DMS153 (cell line): Measurements from ENCODE around the gene GABRG3.

Experiments used
- DNase-seq: peaks from one replicate; lab custom pipeline; 2025; lab: John Stamatoyannopoulos, UW

Gene GABRG3

GRCh38 chr15:26970712-26971210 lies at the start of gene GABRG3:
GABRG3 (plus strand) TSS chr15:26971181.
- peak; percentile 4 for DNase-seq

- no peak for DNase-seq
These were observed 49.5 kb upstream of the GABRG3 start for GRCh38 chr15:26921433-26921832.

GRCh38 chr15:26926081-26926480 lies 44.9 kb upstream of the GABRG3 start:
- DNase-seq: no peak

GRCh38 chr15:26928051-26928450 lies 42.9 kb upstream of the GABRG3 start:
- no peak for DNase-seq

- no peak for DNase-seq
These were observed 41.4 kb upstream of the GABRG3 start for GRCh38 chr15:26929588-26929987.

GRCh38 chr15:26934848-26935247 lies 36.1 kb upstream of the GABRG3 start:
- no peak for DNase-seq

- DNase-seq: no peak
These were observed 35.7 kb upstream of the GABRG3 start for GRCh38 chr15:26935322-26935721.

- no peak for DNase-seq
These were observed 34.5 kb upstream of the GABRG3 start for GRCh38 chr15:26936502-26936901.

- no peak for DNase-seq
These were observed 33.8 kb upstream of the GABRG3 start for GRCh38 chr15:26937134-26937533.

GRCh38 chr15:26939398-26939797 lies 31.6 kb upstream of the GABRG3 start:
- DNase-seq: no peak

- no peak for DNase-seq
These were observed 29.5 kb upstream of the GABRG3 start for GRCh38 chr15:26941489-26941888.

- DNase-seq: no peak
These were observed 27.1 kb upstream of the GABRG3 start for GRCh38 chr15:26943866-26944265.

- DNase-seq: no peak
These were observed 25.9 kb upstream of the GABRG3 start for GRCh38 chr15:26945046-26945445.

GRCh38 chr15:26950001-26950400 lies 21.0 kb upstream of the GABRG3 start:
- no peak for DNase-seq

- DNase-seq: no peak
These were observed 16.6 kb upstream of the GABRG3 start for GRCh38 chr15:26954403-26954802.

- no peak for DNase-seq
These were observed 3.2 kb upstream of the GABRG3 start for GRCh38 chr15:26967719-26968269.

- DNase-seq: no peak
These were observed 2.2 kb upstream of the GABRG3 start for GRCh38 chr15:26968806-26969205.

GRCh38 chr15:26971271-26972018 lies 464 bp downstream of the GABRG3 start:
- DNase-seq: no peak

- DNase-seq: no peak
These were observed 1.7 kb downstream of the GABRG3 start for GRCh38 chr15:26972636-26973035.

- DNase-seq: peak; percentile 24
These were observed 3.3 kb downstream of the GABRG3 start for GRCh38 chr15:26974120-26974780.

- DNase-seq: no peak
These were observed 10.5 kb downstream of the GABRG3 start for GRCh38 chr15:26981492-26981891.

- DNase-seq: no peak
These were observed 12.8 kb downstream of the GABRG3 start for GRCh38 chr15:26983822-26984221.

- DNase-seq: no peak
These were observed 14.1 kb downstream of the GABRG3 start for GRCh38 chr15:26985050-26985449.
